Keratinocyte (primary cell): ENCODE data around the gene PRODH. TPM values are rescaled to one million over a fixed set of nuclear protein-coding genes. Genes with fewer than 3 reads are reported as not detected.

ENCODE experiments used
- DNase-seq: peaks from one replicate; pipeline ENCODE4 v3.0.0-alpha.2; 2011; ENCODE audit warnings: low read depth, missing footprints, low spot score
- FAIRE-seq: peaks from 2 replicates; lab custom pipeline; 2011; peaks lifted over from hg19 to GRCh38; lab: Jason Lieb, UNC
- H2AFZ ChIP-seq: 2 replicates; pipeline ENCODE4 v1.6.0; 2012; ENCODE audit warnings: low read length, control low read depth, inconsistent platforms; ENCODE audit not compliant: control insufficient read depth
- H3K27ac ChIP-seq: 2 replicates; pipeline ENCODE4 v1.5.1; 2011; ENCODE audit warnings: low read length; ENCODE audit not compliant: control insufficient read depth, insufficient read depth
- H3K27me3 ChIP-seq: 3 replicates; pipeline ENCODE4 v1.6.0; 2011; ENCODE audit warnings: low read length; ENCODE audit not compliant: control insufficient read depth, insufficient read depth; ENCODE audit errors: extremely low read depth
- H3K36me3 ChIP-seq, 2 experiments: 2 replicates in 1 of 2; 3 replicates in 1 of 2; pipeline ENCODE4 v1.5.1; 2011; ENCODE audit warnings: low read length in 2 of 2, mild to moderate bottlenecking in 1 of 2; ENCODE audit not compliant: control insufficient read depth in 2 of 2, insufficient read depth in 2 of 2; ENCODE audit errors: extremely low read depth in 1 of 2
- H3K4me1 ChIP-seq: 3 replicates; pipeline ENCODE4 v1.5.1; 2011; ENCODE audit warnings: low read length; ENCODE audit not compliant: control insufficient read depth, insufficient read depth; ENCODE audit errors: extremely low read depth
- H3K4me2 ChIP-seq: 3 replicates; pipeline ENCODE4 v1.6.0; 2011; ENCODE audit warnings: low read depth, low read length; ENCODE audit not compliant: control insufficient read depth, insufficient read depth; ENCODE audit errors: extremely low read depth
- H3K4me3 ChIP-seq, 3 experiments: fragments of 200-600 bp in 1 of 3; sonication (generic) in 1 of 3; 2 replicates in 2 of 3; 3 replicates in 1 of 3; pipeline ENCODE4 v1.5.1; 2011 to 2016; ENCODE audit warnings: low read length in 3 of 3, mild to moderate bottlenecking in 3 of 3, control low read depth in 2 of 3, inconsistent platforms in 1 of 3, low read depth in 1 of 3, mixed read lengths in 1 of 3, mixed run types in 1 of 3, moderate library complexity in 1 of 3; ENCODE audit not compliant: control insufficient read depth in 2 of 3, insufficient read depth in 2 of 3; ENCODE audit errors: extremely low read depth in 1 of 3
- H3K79me2 ChIP-seq: 2 replicates; pipeline ENCODE4 v1.6.0; 2012; ENCODE audit warnings: low read length; ENCODE audit not compliant: control insufficient read depth, insufficient read depth
- H3K9ac ChIP-seq: 3 replicates; pipeline ENCODE4 v1.6.0; 2011; ENCODE audit warnings: low read length; ENCODE audit not compliant: control insufficient read depth, insufficient read depth; ENCODE audit errors: extremely low read depth
- H3K9me1 ChIP-seq: 3 replicates; pipeline ENCODE4 v1.6.0; 2011; ENCODE audit warnings: low read length; ENCODE audit not compliant: control insufficient read depth, insufficient read depth; ENCODE audit errors: extremely low read depth
- H3K9me3 ChIP-seq: 2 replicates; pipeline ENCODE4 v1.5.1; 2012; ENCODE audit warnings: low read depth, low read length; ENCODE audit not compliant: control insufficient read depth
- H4K20me1 ChIP-seq: 3 replicates; pipeline ENCODE4 v1.6.0; 2011; ENCODE audit warnings: low read length; ENCODE audit not compliant: control insufficient read depth, insufficient read depth; ENCODE audit errors: extremely low read depth
- EZH2 ChIP-seq: IDR thresholded peaks from one replicate; pipeline ENCODE4 v1.6.1; 2012; ENCODE audit warnings: inconsistent platforms, mild to moderate bottlenecking, low read length, moderate library complexity
- dilution Hi-C: fragments of 300-500 bp; cut with MboI; formaldehyde crosslinking; loops from one replicate; pipeline ENCODE4 v1.7.0; 2020; ENCODE audit warnings: low sequenced_read_pairs; ENCODE audit not compliant: extremely low pct_ligation_motif_present
- polyA plus RNA-seq, 5 experiments: library from polyadenylated mRNA; depleted of rRNA in 3 of 5; stranded (reverse) in 3 of 5; stranded (forward) in 1 of 5; unstranded in 1 of 5; fragments of >200 nt; gene quantifications; 1 replicate in 1 of 5; 2 replicates in 3 of 5; 3 replicates in 1 of 5; pipeline versions ENCODE4 v1.2.1 to v1.2.3, GENCODE V29; 2011 to 2012; ENCODE audit warnings: missing spikeins in 2 of 5, low read depth in 1 of 5, low replicate concordance in 1 of 5
- TF ChIP-seq, protein P1 (sequence below), 3 experiments: IDR thresholded peaks in 1 of 3; conservative IDR thresholded peaks in 1 of 3; optimal IDR thresholded peaks in 1 of 3; 2 replicates in 2 of 3; 3 replicates in 1 of 3; pipeline versions ENCODE3 to v1.5.1; 2011; ENCODE audit warnings: low read length in 3 of 3, mild to moderate bottlenecking in 3 of 3, moderate library complexity in 2 of 3, control low read depth in 1 of 3, inconsistent platforms in 1 of 3; ENCODE audit not compliant: insufficient read depth in 2 of 3; ENCODE audit errors: extremely low read depth in 1 of 3

PRODH gene
- polyA plus RNA-seq, 1 donor (not counting 4 experiments of a cell fraction or from before 2014, with no cell fraction given): 12.3 TPM

DNA sequence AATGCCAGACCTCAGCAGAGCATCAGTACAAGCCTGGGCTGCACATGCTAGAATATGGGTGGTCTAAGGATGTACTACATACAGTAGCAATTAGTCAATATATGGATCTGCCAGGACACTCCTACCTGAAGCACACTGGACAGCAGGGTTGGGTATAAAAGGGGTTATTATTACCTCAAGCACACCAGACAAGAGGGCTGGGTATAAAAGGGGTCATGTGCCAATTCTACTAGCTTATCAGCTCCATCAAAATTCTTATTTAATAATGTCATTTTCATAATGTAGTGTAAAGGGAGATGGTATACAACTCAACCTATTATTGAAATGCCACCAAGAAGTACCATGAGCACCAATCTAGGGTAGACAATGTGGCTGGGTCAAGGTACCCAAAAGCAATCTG is 44.7 kb upstream of the PRODH start:
- H3K4me1 ChIP-seq: no peaks in the 10 kb centered on the region
- no peak overlapping the region for H3K27ac ChIP-seq
- FAIRE-seq: no peak
- no peak overlapping the region for H3K9ac ChIP-seq
- no peaks in the 10 kb centered on the region for H3K79me2 ChIP-seq
- H4K20me1 ChIP-seq: no peaks in the 10 kb centered on the region
- no peaks in the 10 kb centered on the region for H3K9me1 ChIP-seq
- no peak for TF ChIP-seq EZH2
- TF ChIP-seq, protein P1, sequence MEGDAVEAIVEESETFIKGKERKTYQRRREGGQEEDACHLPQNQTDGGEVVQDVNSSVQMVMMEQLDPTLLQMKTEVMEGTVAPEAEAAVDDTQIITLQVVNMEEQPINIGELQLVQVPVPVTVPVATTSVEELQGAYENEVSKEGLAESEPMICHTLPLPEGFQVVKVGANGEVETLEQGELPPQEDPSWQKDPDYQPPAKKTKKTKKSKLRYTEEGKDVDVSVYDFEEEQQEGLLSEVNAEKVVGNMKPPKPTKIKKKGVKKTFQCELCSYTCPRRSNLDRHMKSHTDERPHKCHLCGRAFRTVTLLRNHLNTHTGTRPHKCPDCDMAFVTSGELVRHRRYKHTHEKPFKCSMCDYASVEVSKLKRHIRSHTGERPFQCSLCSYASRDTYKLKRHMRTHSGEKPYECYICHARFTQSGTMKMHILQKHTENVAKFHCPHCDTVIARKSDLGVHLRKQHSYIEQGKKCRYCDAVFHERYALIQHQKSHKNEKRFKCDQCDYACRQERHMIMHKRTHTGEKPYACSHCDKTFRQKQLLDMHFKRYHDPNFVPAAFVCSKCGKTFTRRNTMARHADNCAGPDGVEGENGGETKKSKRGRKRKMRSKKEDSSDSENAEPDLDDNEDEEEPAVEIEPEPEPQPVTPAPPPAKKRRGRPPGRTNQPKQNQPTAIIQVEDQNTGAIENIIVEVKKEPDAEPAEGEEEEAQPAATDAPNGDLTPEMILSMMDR (optimal IDR thresholded peaks at IDR 0.05 in 1 of 3, IDR thresholded peaks at IDR 0.05 in 1 of 3, conservative IDR thresholded peaks at IDR 0.05 in 1 of 3; ENCODE audit: extremely low read depth in 1 of 3, insufficient read depth in 2 of 3, low read length in 3 of 3): no peak
- H3K4me2 ChIP-seq: no peak overlapping the region
- DNase-seq: no peak
- no peaks in the 10 kb centered on the region for H3K36me3 ChIP-seq
- H2AFZ ChIP-seq: no peak overlapping the region
- dilution Hi-C loops: no loop called here
- no peak overlapping the region for H3K4me3 ChIP-seq
- peaks cover 5% of the 10 kb centered on the region for H3K9me3 ChIP-seq
- H3K27me3 ChIP-seq: no peaks in the 10 kb centered on the region

DNA sequence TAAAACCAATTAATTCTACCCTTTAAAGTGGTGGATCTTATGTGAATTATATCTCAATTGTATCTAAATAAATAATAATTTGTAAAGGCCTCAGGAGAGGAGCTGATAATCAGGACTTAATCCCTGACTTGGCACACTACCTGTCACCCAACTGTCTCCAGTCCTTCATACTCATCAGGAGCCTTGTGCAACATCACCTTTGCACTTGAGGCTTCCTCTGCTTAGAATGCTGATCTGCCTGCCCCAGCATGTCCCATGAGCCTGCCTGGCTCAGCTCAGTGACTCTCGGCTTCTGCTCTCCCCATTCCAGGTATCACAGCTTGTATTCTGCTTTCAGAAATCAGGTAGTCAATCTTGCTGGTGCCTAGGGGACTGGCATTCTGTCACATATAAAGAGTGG is 43.9 kb upstream of the PRODH start:
- Histone ChIP-seq H3K27me3 (no peaks in the 10 kb centered on the region), H3K9me1 (no peaks in the 10 kb centered on the region), H3K36me3 (no peaks in the 10 kb centered on the region), H3K4me2 (no peak overlapping the region), H3K27ac (no peak overlapping the region), H3K9me3 (peaks cover 5% of the 10 kb centered on the region), H2AFZ (no peak overlapping the region), H3K9ac (no peak overlapping the region), H4K20me1 (no peaks in the 10 kb centered on the region), H3K79me2 (no peaks in the 10 kb centered on the region), H3K4me1 (no peaks in the 10 kb centered on the region), H3K4me3 (no peak overlapping the region)
- TF ChIP-seq EZH2: no peak
- TF ChIP-seq, protein P1 (optimal IDR thresholded peaks at IDR 0.05 in 1 of 3, IDR thresholded peaks at IDR 0.05 in 1 of 3, conservative IDR thresholded peaks at IDR 0.05 in 1 of 3; ENCODE audit: extremely low read depth in 1 of 3, insufficient read depth in 2 of 3, low read length in 3 of 3): no peak
- FAIRE-seq (peak; percentile 60), DNase-seq (no peak)
- dilution Hi-C loops: no loop called here
